Erythroblast (primary cell): ENCODE data around the gene CASS4.

ENCODE experiments used
- GATA1 ChIP-seq: IDR thresholded peaks from 2 replicates; pipeline ENCODE4 v1.6.1; 2011; ENCODE audit warnings: low read depth, mild to moderate bottlenecking, control low read depth, low read length, moderate library complexity
- POLR2A ChIP-seq: IDR thresholded peaks from 2 replicates; pipeline ENCODE4 v1.6.1; 2011; ENCODE audit warnings: mild to moderate bottlenecking, low read length

DNA sequence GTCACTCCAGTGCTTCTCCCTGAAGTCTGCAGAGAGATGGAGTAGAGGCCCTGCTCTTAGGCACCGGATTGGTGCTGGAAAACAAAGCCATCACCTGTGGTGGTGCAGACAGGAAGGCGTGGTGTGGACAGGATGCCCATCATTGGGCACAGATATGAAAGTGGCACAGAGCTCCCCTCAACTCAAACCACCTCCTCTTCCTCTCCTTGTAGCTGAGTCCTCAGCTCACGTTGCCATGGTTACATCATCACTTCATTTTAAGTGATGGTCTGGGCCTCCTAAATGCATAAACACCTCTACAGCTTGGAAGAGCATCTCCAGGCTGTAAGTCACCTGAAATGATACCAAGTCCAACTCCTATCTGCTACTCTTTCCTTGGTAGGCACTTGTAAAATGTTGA, 48.4 kb downstream of the CASS4 start:
- TF ChIP-seq POLR2A (no peak), GATA1 (no peak)
